ENCODE measurements around the gene SCART1. TPM values are rescaled to one million over a fixed set of nuclear protein-coding genes. Genes with fewer than 3 reads are reported as not detected.

SCART1 gene
- total and polyA plus RNA-seq, 2 of the 4 experiments (the other 2 are of a cell fraction): 0.54 to 2.1 TPM

GRCh38 chr10:133442191-133442966 is 11.4 kb upstream of the SCART1 start:
- no peak overlapping the region for H3K56ac ChIP-seq (ENCODE audit: extremely low read depth, insufficient read depth, low read length)
- H3K9me1 ChIP-seq (ENCODE audit: insufficient read depth, low read length): no peaks in the 10 kb centered on the region; the same call in 1 of the 2 replicates
- H3K9me3 ChIP-seq (ENCODE audit: control insufficient read depth, insufficient read depth, low read length): peaks cover 13% of the 10 kb centered on the region
- H3K79me1 ChIP-seq (ENCODE audit: low read depth in 1 of 2, low read length in 2 of 2): no peaks in the 10 kb centered on the region
- H3K27me3 ChIP-seq (ENCODE audit: control insufficient read depth, insufficient read depth, low read length): no peaks in the 10 kb centered on the region
- no peak overlapping the region for H3K4me2 ChIP-seq (ENCODE audit: low read depth, low read length)
- no peak overlapping the region for H4K91ac ChIP-seq (ENCODE audit: insufficient read depth, low read depth, low read length)
- intact Hi-C loops (cut with micrococcal nuclease): no loop called here
- no peak overlapping the region for H3K4me3 ChIP-seq (ENCODE audit: insufficient read depth, low read depth, low read length)
- H2BK5ac ChIP-seq (ENCODE audit: low read depth, low read length, poor library complexity, severe bottlenecking): no peak overlapping the region
- DNase-seq: no peak
- no peak; the same call in 1 of the 2 replicates for ATAC-seq (ENCODE audit: low read depth)
- H3K36me3 ChIP-seq (ENCODE audit: control insufficient read depth, insufficient read depth, low read length): no peaks in the 10 kb centered on the region
- 85% methylated on average over 14 of the region's 23 CpGs; no CpG with 5 or more reads in 1 of the 2 experiments for WGBS, 2 experiments (ENCODE audit: extremely low coverage in 2 of 2, insufficient read length in 1 of 2)
- H2AK9ac ChIP-seq (replicated peaks; ENCODE audit: low read depth, low read length, poor library complexity): no peak overlapping the region
- dilution Hi-C loops (cut with HindIII; ENCODE audit: low sequenced_read_pairs, unreplicated experiment): no loop called here
- POLR2A ChIA-PET (ENCODE audit: unreplicated experiment): no interaction called here
- no peak overlapping the region for H2BK15ac ChIP-seq (ENCODE audit: low read depth, low read length)
- TF ChIP-seq CHD1 (IDR thresholded peaks at IDR 0.05; ENCODE audit: low read depth, low read length) (no peak), POLR2A (IDR thresholded peaks at IDR 0.05; ENCODE audit: low read depth, low read length) (no peak), NFE2L2 (IDR thresholded peaks at IDR 0.05; ENCODE audit: low read depth, low read length) (no peak), RFX5 (IDR thresholded peaks at IDR 0.05; ENCODE audit: low read depth, low read length) (no peak)
- no peak overlapping the region for H4K5ac ChIP-seq (ENCODE audit: low read depth, low read length)
- no peak overlapping the region for H3K9ac ChIP-seq (ENCODE audit: low read depth, low read length)
- no peak overlapping the region for H2BK20ac ChIP-seq (ENCODE audit: low read depth, low read length)
- H2AFZ ChIP-seq (replicated peaks; ENCODE audit: low read length, poor library complexity): no peak overlapping the region
- H3K27ac ChIP-seq (ENCODE audit: insufficient read depth, low read length): no peak overlapping the region
- BruUV-seq (replicated peaks): no TSS peak
- H3K23ac ChIP-seq (ENCODE audit: low read depth, low read length): no peak overlapping the region
- CTCF ChIA-PET: no interaction called here
- no peaks in the 10 kb centered on the region for H4K20me1 ChIP-seq (ENCODE audit: insufficient read depth, low read length)
- no peak overlapping the region for H2AK5ac ChIP-seq (ENCODE audit: low read depth, low read length)
- H4K8ac ChIP-seq (ENCODE audit: low read depth in 2 of 2, low read length in 2 of 2): no peak overlapping the region
- in situ Hi-C loops (cut with MboI; ENCODE audit: low sequenced_read_pairs): no loop called here
- no peak overlapping the region for H3K18ac ChIP-seq (ENCODE audit: low read depth, low read length)
- H3K4ac ChIP-seq (ENCODE audit: low read depth, low read length): no peak overlapping the region
- H3K4me1 ChIP-seq (ENCODE audit: control insufficient read depth, insufficient read depth, low read length): no peaks in the 10 kb centered on the region
- no peak overlapping the region for H2BK120ac ChIP-seq (ENCODE audit: low read depth, low read length)
- no peak overlapping the region for H3K14ac ChIP-seq (replicated peaks; ENCODE audit: low read depth, low read length)
